SW480 (cell line): Measurements from ENCODE around the gene SAA4.
"Not testable (repeated sequence)": the region's sequence is repeated elsewhere in the genome, so short reads cannot be mapped to it uniquely, and the experiment has no call there.

Source experiments
- DNase-seq: peaks from one replicate; pipeline ENCODE4 v3.0.0-alpha.2; 2016; ENCODE audit warnings: low spot score

Gene SAA4

GRCh38 chr11:18246379-18247190 lies 10.0 kb upstream of the SAA4 start:
- not testable (repeated sequence) for DNase-seq

DNA sequence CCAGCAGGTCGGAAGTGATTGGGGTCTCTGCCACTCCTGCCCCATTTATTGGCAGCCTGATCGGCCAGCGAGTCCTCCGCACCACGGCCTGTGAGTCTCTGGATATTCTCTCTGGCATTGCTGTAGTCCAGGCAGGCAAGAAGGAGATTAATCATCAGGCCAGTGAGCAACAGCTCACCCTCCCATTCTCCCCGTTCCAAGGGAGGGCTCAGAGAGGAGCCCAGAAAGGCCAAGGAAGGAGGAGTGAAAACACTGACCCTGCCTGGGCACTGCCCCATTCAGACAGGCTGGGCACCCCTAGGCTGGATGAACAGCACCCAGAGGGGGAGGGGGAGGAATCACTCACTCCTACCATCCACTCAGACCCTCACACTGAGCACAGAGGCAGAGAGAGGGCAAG lies 8.8 kb upstream of the SAA4 start:
- DNase-seq, result no peak

DNA sequence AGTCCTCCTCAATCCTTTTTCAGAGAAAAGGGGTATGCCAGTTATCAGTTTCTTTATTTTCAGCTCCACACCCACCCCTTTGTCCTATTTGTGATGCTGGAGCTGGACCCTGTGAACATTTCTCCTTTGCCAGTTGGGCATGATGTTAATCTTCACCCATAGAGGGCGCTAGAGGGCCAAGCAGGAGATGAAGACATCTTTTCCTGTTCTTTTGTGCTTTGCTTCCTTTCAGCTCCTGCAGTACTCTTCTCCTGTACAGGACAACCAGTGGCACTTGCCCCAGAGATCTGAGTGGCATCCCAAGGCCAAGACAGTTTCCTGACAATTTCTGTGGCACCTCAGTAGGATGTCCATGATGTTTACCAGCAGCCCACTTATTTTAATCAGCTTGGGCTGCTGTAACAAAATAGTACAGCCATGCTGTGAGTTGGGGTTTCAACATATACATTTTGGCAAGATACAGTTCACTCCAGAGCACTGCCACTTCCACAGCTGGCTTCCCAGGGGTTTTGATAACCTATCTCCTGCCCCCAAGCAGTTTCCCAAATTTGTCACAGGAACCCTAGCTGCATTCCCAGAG lies 7.3 kb upstream of the SAA4 start:
- peak; percentile 57 for DNase-seq

- no peak for DNase-seq
These were observed 3.1 kb upstream of the SAA4 start for GRCh38 chr11:18239655-18240054.

GRCh38 chr11:18235394-18236334 lies 938 bp downstream of the SAA4 start:
- DNase-seq, result no peak

GRCh38 chr11:18233912-18234311 lies 2.7 kb downstream of the SAA4 start:
- no peak for DNase-seq

DNA sequence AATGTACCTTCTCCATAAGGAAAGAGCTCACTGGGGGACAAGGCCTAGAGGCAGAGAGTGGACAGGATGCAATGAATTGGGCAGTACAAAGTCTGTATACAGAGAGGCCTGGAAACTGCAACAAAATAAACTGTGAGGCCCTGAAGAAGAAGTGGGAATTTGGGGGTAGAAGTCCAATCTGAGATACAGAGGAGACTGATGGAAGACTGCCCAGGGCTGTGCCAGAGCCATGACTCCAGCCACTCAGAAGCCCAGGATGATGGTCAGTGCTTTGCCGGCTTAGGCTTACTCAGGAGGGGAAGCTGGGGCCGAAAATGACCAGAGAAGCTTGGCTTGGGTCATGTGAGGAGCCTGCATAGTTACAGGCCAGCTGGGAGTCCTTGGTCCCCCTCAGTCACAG lies 5.7 kb downstream of the SAA4 start:
- DNase-seq, result no peak

GRCh38 chr11:18229501-18229900 lies 7.1 kb downstream of the SAA4 start:
- DNase-seq, result no peak

- DNase-seq, result no peak
These were observed 10.7 kb downstream of the SAA4 start for GRCh38 chr11:18225913-18226312.

- DNase-seq, result no peak
These were observed 12.8 kb downstream of the SAA4 start for GRCh38 chr11:18223591-18224387.

DNA sequence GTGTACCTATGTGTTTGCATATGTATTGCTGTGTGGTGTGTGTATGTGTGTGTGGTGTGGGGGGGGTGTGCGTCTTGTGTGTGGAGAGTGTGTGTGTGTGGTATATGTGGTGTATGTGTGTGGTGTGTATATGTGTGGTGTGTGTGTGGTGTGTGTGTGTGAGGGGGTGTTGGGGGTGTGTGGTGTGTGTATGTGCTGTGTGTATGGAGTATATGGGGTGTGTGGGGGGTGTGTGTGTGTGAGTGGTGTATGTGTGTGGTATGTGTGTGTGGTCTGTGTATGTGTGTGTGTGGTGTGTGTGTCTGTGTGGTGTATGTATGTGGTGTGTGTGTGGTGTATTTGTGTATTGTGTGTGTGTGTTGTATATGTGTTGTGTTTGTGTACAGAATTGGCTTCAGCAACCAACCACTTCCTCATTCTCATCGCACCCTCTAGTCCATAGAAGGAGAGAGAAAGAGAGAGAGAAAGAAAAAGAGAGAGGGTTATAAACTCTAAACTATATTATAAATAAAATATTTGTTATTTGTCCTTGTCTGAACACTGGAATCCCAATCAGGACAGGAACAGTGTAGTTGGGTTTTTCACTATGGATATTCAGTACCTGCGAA lies 13.7 kb downstream of the SAA4 start:
- DNase-seq, result no peak

GRCh38 chr11:18221274-18221876 lies 15.2 kb downstream of the SAA4 start:
- no peak for DNase-seq

DNA sequence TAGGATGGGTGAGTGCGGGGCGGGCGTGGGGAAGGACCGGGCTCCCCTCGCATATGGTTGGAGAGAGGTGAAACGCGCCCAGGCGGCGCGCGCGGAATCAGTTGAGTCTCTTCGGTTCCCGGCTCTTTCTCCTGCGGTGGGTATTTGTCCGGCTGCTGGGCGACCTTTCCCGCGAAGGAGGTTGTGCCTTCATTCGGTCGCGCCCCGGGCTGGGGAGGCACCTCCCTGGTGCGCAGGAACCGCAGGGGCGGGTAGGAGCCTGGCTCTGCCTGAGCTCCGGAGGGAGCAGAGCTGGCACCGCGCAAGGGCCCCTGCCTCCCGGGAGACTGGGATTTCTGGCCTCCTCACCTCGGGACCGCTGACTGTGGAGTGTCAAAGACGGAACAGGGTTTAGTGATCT lies 27.5 kb downstream of the SAA4 start:
- no peak for DNase-seq

GRCh38 chr11:18204771-18205170 lies 31.8 kb downstream of the SAA4 start:
- DNase-seq, result no peak

DNA sequence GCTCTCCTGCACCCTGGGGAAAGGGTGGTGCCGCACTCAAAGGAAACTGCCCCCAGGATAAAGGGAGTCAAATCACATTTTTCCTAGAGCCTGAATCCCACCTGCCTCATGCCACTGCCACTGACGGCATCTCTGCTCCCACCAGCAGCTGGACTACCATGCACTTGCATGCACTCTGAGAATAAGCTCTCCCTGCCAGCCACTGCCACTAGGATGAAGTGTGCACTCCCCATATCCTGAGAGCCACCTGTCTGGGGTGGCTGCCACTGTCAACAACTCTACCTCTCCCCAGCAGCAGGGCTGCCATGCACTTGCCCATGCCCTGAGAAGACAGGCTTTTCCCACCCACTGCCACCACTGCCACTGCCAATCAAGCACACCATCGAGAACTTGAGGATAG lies 32.4 kb downstream of the SAA4 start:
- DNase-seq, result no peak

- DNase-seq, result peak; percentile 36
These were observed 32.9 kb downstream of the SAA4 start for GRCh38 chr11:18203723-18204122.

DNA sequence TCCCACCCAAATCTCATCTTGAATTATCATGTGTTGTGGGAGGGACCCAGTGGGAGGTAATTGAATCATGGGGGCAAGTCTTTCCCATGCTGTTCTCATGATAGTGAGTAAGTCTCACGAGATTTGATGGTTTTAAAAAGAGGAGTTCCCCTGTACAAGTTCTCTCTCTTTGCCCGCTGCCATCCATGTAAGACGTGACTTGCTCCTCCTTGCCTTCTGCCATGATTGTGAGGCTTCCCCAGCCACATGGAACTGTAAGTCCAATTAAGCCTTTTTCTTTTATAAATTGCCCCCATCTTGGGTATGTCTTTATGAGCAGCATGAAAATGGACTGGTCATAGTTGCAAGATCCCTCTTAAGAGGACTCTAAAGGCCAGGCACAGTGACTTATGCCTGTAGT lies 38.9 kb downstream of the SAA4 start:
- not testable (repeated sequence) for DNase-seq

GRCh38 chr11:18196532-18196931 lies 40.1 kb downstream of the SAA4 start:
- no peak for DNase-seq

DNA sequence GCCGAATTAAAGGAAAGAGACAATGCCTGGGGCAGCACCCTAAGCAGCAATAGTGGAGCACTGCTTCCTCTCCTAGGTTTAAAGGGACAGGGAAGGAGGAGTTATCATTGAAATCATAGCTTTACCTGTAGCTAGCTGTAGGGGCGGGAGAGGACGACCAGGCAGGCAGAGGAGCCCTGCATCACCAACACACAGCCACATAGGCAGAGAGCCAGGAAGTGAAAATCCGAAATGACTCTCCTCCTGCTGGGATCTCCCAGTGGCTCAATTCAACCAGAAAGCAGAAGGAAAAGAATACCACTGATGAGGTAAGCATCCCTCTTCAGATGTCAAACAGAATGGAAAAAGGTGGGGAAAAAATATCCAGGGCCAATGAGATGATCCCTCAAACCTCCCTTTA lies 43.6 kb downstream of the SAA4 start:
- no peak for DNase-seq

DNA sequence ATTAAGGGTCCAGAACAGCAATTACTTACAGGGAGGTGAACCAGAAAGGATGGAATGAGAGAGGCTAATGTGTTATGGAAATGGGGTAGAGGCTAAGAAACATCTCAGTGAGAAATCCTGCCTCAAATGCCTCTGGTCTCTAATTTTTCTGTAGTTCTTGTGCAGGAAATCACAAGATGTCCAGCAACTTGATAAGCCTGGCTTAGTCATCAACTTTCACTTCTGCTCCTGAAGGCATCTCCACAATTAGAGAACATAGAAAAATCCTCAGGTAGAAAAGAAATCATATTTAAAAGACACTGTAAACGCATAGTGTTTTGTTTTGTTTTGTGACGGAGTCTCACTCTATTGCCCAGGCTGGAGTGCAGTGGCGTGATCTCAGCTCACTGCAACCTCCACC lies 45.2 kb downstream of the SAA4 start:
- DNase-seq, result no peak
